H9 (cell line): ENCODE results near the gene LSMEM2. TPM values are rescaled to one million over a fixed set of nuclear protein-coding genes. Genes with fewer than 3 reads are reported as not detected.

Source experiments
- DNase-seq: peaks from one replicate; pipeline ENCODE4 v3.0.0-alpha.2; 2017
- H2AFZ ChIP-seq: one replicate; pipeline ENCODE4 v1.6.1; 2013; ENCODE audit warnings: mild to moderate bottlenecking, low read length, control low read depth, moderate library complexity
- H2AK5ac ChIP-seq: 2 replicates; pipeline ENCODE4 v1.6.1; 2013; ENCODE audit warnings: low read length, control low read depth, mixed read lengths; ENCODE audit not compliant: insufficient read length
- H2BK120ac ChIP-seq: one replicate; pipeline ENCODE4 v1.6.1; 2013; ENCODE audit warnings: low read depth, mild to moderate bottlenecking, low read length, control low read depth, inconsistent platforms; ENCODE audit not compliant: poor library complexity, severe bottlenecking
- H2BK12ac ChIP-seq: 2 replicates; pipeline ENCODE4 v1.6.1; 2013; ENCODE audit warnings: low read length, control low read depth, mixed read lengths, low read depth; ENCODE audit not compliant: insufficient read length
- H2BK15ac ChIP-seq: 2 replicates; pipeline ENCODE4 v1.6.1; 2013; ENCODE audit warnings: low read depth, low read length, control low read depth
- H2BK20ac ChIP-seq: one replicate; pipeline ENCODE4 v1.6.1; 2013; ENCODE audit warnings: low read depth, mild to moderate bottlenecking, low read length, control low read depth, inconsistent platforms; ENCODE audit not compliant: poor library complexity, severe bottlenecking
- H2BK5ac ChIP-seq: 2 replicates; pipeline ENCODE4 v1.6.1; 2013; ENCODE audit warnings: low read length, control low read depth, mixed read lengths; ENCODE audit not compliant: insufficient read length
- H3K14ac ChIP-seq: 2 replicates; pipeline ENCODE4 v1.6.1; 2013; ENCODE audit warnings: low read length, control low read depth; ENCODE audit not compliant: insufficient read depth
- H3K18ac ChIP-seq: 2 replicates; pipeline ENCODE4 v1.6.1; 2013; ENCODE audit warnings: low read depth, mild to moderate bottlenecking, mixed read lengths, low read length, control low read depth; ENCODE audit not compliant: insufficient read length
- H3K23ac ChIP-seq: 2 replicates; pipeline ENCODE4 v1.6.1; 2013; ENCODE audit warnings: low read length, control low read depth, mixed read lengths, low read depth; ENCODE audit not compliant: insufficient read length
- H3K23me2 ChIP-seq: 2 replicates; pipeline ENCODE4 v1.6.1; 2013; ENCODE audit warnings: low read depth, mild to moderate bottlenecking, mixed read lengths, low read length, control low read depth; ENCODE audit not compliant: insufficient read length, poor library complexity, severe bottlenecking
- H3K27ac ChIP-seq: 2 replicates; pipeline ENCODE4 v1.5.1; 2013; ENCODE audit warnings: low read length, control low read depth, mixed read lengths, low read depth; ENCODE audit not compliant: insufficient read length
- H3K27me3 ChIP-seq: 2 replicates; pipeline ENCODE4 v1.6.1; 2013; ENCODE audit warnings: low read length, control low read depth, inconsistent platforms; ENCODE audit not compliant: insufficient read depth
- H3K4ac ChIP-seq: 2 replicates; pipeline ENCODE4 v1.6.1; 2013; ENCODE audit warnings: low read depth, mild to moderate bottlenecking, control low read depth, inconsistent platforms, low read length, moderate library complexity
- H3K4me1 ChIP-seq: 2 replicates; pipeline ENCODE4 v1.6.1; 2013; ENCODE audit warnings: low read length, control low read depth, inconsistent platforms; ENCODE audit not compliant: insufficient read depth
- H3K4me2 ChIP-seq: 2 replicates; pipeline ENCODE4 v1.6.1; 2013; ENCODE audit warnings: low read length, control low read depth, mixed read lengths; ENCODE audit not compliant: insufficient read length, insufficient read depth
- H3K56ac ChIP-seq: 2 replicates; pipeline ENCODE4 v1.6.1; 2013; ENCODE audit warnings: low read depth, mild to moderate bottlenecking, mixed read lengths, low read length, control low read depth; ENCODE audit not compliant: insufficient read length
- H3K79me1 ChIP-seq: 2 replicates; pipeline ENCODE4 v1.6.1; 2013; ENCODE audit warnings: low read depth, mild to moderate bottlenecking, moderate library complexity, low read length, control low read depth, inconsistent platforms; ENCODE audit not compliant: insufficient read depth, poor library complexity, severe bottlenecking
- H3K79me2 ChIP-seq: 2 replicates; pipeline ENCODE4 v1.6.1; 2013; ENCODE audit warnings: low read length, control low read depth, inconsistent platforms; ENCODE audit not compliant: insufficient read depth
- H3K9ac ChIP-seq: 2 replicates; pipeline ENCODE4 v1.6.1; 2013; ENCODE audit warnings: low read length, control low read depth, mixed read lengths; ENCODE audit not compliant: insufficient read length; ENCODE audit errors: extremely low read depth
- H3K9me3 ChIP-seq: one replicate; pipeline ENCODE4 v1.6.1; 2013; ENCODE audit warnings: low read depth, low read length, inconsistent platforms; ENCODE audit not compliant: control insufficient read depth
- H3T11ph ChIP-seq: one replicate; pipeline ENCODE4 v1.6.1; 2013; ENCODE audit warnings: mild to moderate bottlenecking, low read length, control low read depth, inconsistent platforms
- H4K20me1 ChIP-seq: one replicate; pipeline ENCODE4 v1.6.1; 2013; ENCODE audit not compliant: control insufficient read depth, insufficient read length, insufficient read depth
- H4K5ac ChIP-seq: 2 replicates; pipeline ENCODE4 v1.6.1; 2013; ENCODE audit warnings: low read depth, mild to moderate bottlenecking, mixed read lengths, low read length, control low read depth; ENCODE audit not compliant: insufficient read length
- H4K8ac ChIP-seq: replicated peaks from 2 replicates; pipeline ENCODE4 v1.6.1; 2013; ENCODE audit warnings: low read length, control low read depth, mixed read lengths, low read depth; ENCODE audit not compliant: insufficient read length
- H4K91ac ChIP-seq: 2 replicates; pipeline ENCODE4 v1.6.1; 2013; ENCODE audit warnings: low read depth, mild to moderate bottlenecking, moderate library complexity, mixed read lengths, low read length, control low read depth; ENCODE audit not compliant: insufficient read length
- H3K27ac Mint-ChIP-seq, 3 experiments: 2 replicates in 2 of 3; 3 replicates in 1 of 3; pipeline ENCODE4 v1.8.0; 2020 to 2021; ENCODE audit warnings: mixed read lengths in 3 of 3, mild to moderate bottlenecking in 1 of 3, moderate library complexity in 1 of 3
- H3K27me3 Mint-ChIP-seq: 2 replicates; pipeline ENCODE4 v1.8.0; 2021; ENCODE audit warnings: low read depth, mild to moderate bottlenecking, moderate library complexity, mixed read lengths
- H3K36me3 Mint-ChIP-seq, 3 experiments: 2 replicates in 2 of 3; 3 replicates in 1 of 3; pipeline ENCODE4 v1.8.0; 2020 to 2021; ENCODE audit warnings: low read depth in 3 of 3, mixed read lengths in 3 of 3; ENCODE audit not compliant: insufficient read depth in 1 of 3
- H3K4me1 Mint-ChIP-seq, 2 experiments: 2 replicates each; pipeline ENCODE4 v1.8.0; 2020; ENCODE audit warnings: mixed read lengths in 2 of 2
- H3K4me3 Mint-ChIP-seq, 2 experiments: 2 replicates in 1 of 2; 3 replicates in 1 of 2; pipeline ENCODE4 v1.8.0; 2020 to 2021; ENCODE audit warnings: mild to moderate bottlenecking in 2 of 2, mixed read lengths in 2 of 2, moderate library complexity in 1 of 2
- H3K9me3 Mint-ChIP-seq, 2 experiments: 2 replicates in 1 of 2; 3 replicates in 1 of 2; pipeline ENCODE4 v1.8.0; 2020; ENCODE audit warnings: mild to moderate bottlenecking in 2 of 2, mixed read lengths in 2 of 2, moderate library complexity in 1 of 2
- WGBS: extraction: QIAGEN DNeasy Blood & Tissue Kit; methylation state at CpG from one replicate; pipeline ENCODE4 v1.1.7; 2013; ENCODE audit warnings: missing lambda C conversion rate, low lambda C conversion rate, mixed read lengths; ENCODE audit not compliant: insufficient read length; ENCODE audit errors: extremely low coverage; 5-methylcytosine and 5-hydroxymethylcytosine counted together
- total RNA-seq: library from RNA; stranded (reverse); gene quantifications from 2 replicates; pipeline ENCODE4 v1.2.1, GENCODE V29; 2021
- TF ChIP-seq, protein P1 (sequence below): fragments of 200-600 bp; sonication (generic); conservative IDR thresholded peaks from 3 replicates; pipeline ENCODE4 v1.8.0; 2021; ENCODE audit warnings: antibody characterized with exemption, mild to moderate bottlenecking

The LSMEM2 gene
- total RNA-seq, 1 experiment from 2014 or later: 0.50 TPM

GRCh38 chr3:50242381-50242770, 36.5 kb upstream of the LSMEM2 start:
- no CpG with 5 or more reads among the region's 3 CpGs for WGBS
- Histone ChIP-seq H2AFZ (no peak overlapping the region), H3K9ac (no peak overlapping the region), H2AK5ac (no peak overlapping the region), H3K79me2 (peaks cover 26% of the 10 kb centered on the region; the same call in 1 of the 2 replicates), H4K8ac (no peak overlapping the region), H3K14ac (0 out of 2 replicates have a peak overlapping the region, but pooled peaks have one; percentile 6), H3K56ac (no peak overlapping the region), H2BK5ac (no peak overlapping the region), H2BK120ac (no peak overlapping the region), H2BK15ac (no peak overlapping the region), H3K4me2 (no peak overlapping the region), H3K18ac (no peak overlapping the region), H4K91ac (no peak overlapping the region), H3K27me3 (no peaks in the 10 kb centered on the region), H3T11ph (no peak overlapping the region), H4K20me1 (no peaks in the 10 kb centered on the region), H4K5ac (no peak overlapping the region), H2BK12ac (no peak overlapping the region), H3K9me3 (no peaks in the 10 kb centered on the region), H3K23me2 (peaks cover 8% of the 10 kb centered on the region), H3K4ac (no peak overlapping the region), H2BK20ac (no peak overlapping the region), H3K4me1 (peaks cover 15% of the 10 kb centered on the region; the same call in 1 of the 2 replicates), H3K27ac (no peak overlapping the region), H3K23ac (no peak overlapping the region), H3K79me1 (peaks cover 9% of the 10 kb centered on the region)
- Mint-ChIP-seq H3K4me1 (peaks cover 78 to 92% of the 10 kb centered on the region in 2 experiments), H3K9me3 (no peaks in the 10 kb centered on the region), H3K27me3 (no peaks in the 10 kb centered on the region), H3K36me3 (peaks cover 4 to 24% (median 23%) of the 10 kb centered on the region in 3 experiments; a peak in 5 of 7 replicates), H3K4me3 (peak overlapping the region in 1 of 2 experiments; percentile 73; a peak in 3 of 5 replicates), H3K27ac (peak overlapping the region; percentile 95 to 99 (median 96); a peak in 6 of 7 replicates)
- DNase-seq: no peak
- TF ChIP-seq, protein P1, sequence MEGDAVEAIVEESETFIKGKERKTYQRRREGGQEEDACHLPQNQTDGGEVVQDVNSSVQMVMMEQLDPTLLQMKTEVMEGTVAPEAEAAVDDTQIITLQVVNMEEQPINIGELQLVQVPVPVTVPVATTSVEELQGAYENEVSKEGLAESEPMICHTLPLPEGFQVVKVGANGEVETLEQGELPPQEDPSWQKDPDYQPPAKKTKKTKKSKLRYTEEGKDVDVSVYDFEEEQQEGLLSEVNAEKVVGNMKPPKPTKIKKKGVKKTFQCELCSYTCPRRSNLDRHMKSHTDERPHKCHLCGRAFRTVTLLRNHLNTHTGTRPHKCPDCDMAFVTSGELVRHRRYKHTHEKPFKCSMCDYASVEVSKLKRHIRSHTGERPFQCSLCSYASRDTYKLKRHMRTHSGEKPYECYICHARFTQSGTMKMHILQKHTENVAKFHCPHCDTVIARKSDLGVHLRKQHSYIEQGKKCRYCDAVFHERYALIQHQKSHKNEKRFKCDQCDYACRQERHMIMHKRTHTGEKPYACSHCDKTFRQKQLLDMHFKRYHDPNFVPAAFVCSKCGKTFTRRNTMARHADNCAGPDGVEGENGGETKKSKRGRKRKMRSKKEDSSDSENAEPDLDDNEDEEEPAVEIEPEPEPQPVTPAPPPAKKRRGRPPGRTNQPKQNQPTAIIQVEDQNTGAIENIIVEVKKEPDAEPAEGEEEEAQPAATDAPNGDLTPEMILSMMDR: no peak
